ENCODE measurements around the gene SLC26A9.

GRCh38 chr1:205913451-205914154 lies 29.7 kb downstream of the SLC26A9 start:
- TF ChIP-seq POLR2A (IDR thresholded peaks at IDR 0.05; ENCODE audit: low read depth, low read length) (no peak), JUN (IDR thresholded peaks at IDR 0.05; ENCODE audit: borderline replicate concordance, insufficient read depth, insufficient read length, low read depth) (no peak), FOS (IDR thresholded peaks at IDR 0.05; ENCODE audit: borderline replicate concordance, insufficient read depth, low read length) (no peak)
- TF ChIP-seq, protein P1, sequence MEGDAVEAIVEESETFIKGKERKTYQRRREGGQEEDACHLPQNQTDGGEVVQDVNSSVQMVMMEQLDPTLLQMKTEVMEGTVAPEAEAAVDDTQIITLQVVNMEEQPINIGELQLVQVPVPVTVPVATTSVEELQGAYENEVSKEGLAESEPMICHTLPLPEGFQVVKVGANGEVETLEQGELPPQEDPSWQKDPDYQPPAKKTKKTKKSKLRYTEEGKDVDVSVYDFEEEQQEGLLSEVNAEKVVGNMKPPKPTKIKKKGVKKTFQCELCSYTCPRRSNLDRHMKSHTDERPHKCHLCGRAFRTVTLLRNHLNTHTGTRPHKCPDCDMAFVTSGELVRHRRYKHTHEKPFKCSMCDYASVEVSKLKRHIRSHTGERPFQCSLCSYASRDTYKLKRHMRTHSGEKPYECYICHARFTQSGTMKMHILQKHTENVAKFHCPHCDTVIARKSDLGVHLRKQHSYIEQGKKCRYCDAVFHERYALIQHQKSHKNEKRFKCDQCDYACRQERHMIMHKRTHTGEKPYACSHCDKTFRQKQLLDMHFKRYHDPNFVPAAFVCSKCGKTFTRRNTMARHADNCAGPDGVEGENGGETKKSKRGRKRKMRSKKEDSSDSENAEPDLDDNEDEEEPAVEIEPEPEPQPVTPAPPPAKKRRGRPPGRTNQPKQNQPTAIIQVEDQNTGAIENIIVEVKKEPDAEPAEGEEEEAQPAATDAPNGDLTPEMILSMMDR (IDR thresholded peaks at IDR 0.05; ENCODE audit: extremely low read depth in 1 of 2, insufficient read depth in 1 of 2, low read depth in 1 of 2, low read length in 2 of 2): no peak
